K562 (cell line): ENCODE data around the gene CRYBG2. TPM values are rescaled to one million over a fixed set of nuclear protein-coding genes. Genes with fewer than 3 reads are reported as not detected.
A peak's percentile ranks its signal among the peaks of the same experiment; 100 is the strongest.

Experiments used
- BRCA1 ChIP-seq, 2 experiments: fragments of 450-650 bp in 1 of 2; sonication (generic) in 1 of 2; formaldehyde crosslinking in 1 of 2; IDR thresholded peaks; 2 replicates each; pipeline versions ENCODE4 v1.5.0 to v1.6.1; 2017 to 2020; ENCODE audit warnings: mild to moderate bottlenecking in 1 of 2, missing genetic modification reagents in 1 of 2
- BRD4 ChIP-seq: fragments of 200-600 bp; sonication (generic); IDR thresholded peaks from 2 replicates; pipeline ENCODE4 v1.6.1; 2017; ENCODE audit warnings: inconsistent platforms
- CBX2 ChIP-seq: fragments of 200-600 bp; sonication (generic); IDR thresholded peaks from one replicate; pipeline ENCODE4 v1.6.1; 2012; ENCODE audit warnings: mild to moderate bottlenecking, low read length, inconsistent platforms; ENCODE audit not compliant: insufficient read depth, poor library complexity, severe bottlenecking
- ETV5 ChIP-seq: sonication (generic); formaldehyde crosslinking; IDR thresholded peaks from 2 replicates; pipeline ENCODE4 v1.4.0; 2020; ENCODE audit warnings: low read depth, mild to moderate bottlenecking, missing genetic modification reagents
- NFE2 ChIP-seq: IDR thresholded peaks from 2 replicates; pipeline ENCODE4 v1.6.1; 2014; ENCODE audit warnings: antibody characterized with exemption, low read depth
- NONO ChIP-seq, 2 experiments: fragments of 200-400 bp in 1 of 2; fragments of 450-650 bp in 1 of 2; formaldehyde crosslinking in 1 of 2; IDR thresholded peaks; 2 replicates each; pipeline ENCODE4 v1.6.1; 2017; ENCODE audit warnings: low read depth in 2 of 2, mild to moderate bottlenecking in 2 of 2, moderate library complexity in 2 of 2, low read length in 1 of 2
- PRPF4 ChIP-seq: fragments of 200-400 bp; formaldehyde crosslinking; IDR thresholded peaks from one replicate; pipeline ENCODE4 v1.6.1; 2017; ENCODE audit warnings: low read length, low read depth, mild to moderate bottlenecking; ENCODE audit not compliant: insufficient read depth, poor library complexity, severe bottlenecking
- SIX5 ChIP-seq, 2 experiments: IDR thresholded peaks; 2 replicates each; pipeline ENCODE4 v1.6.1; 2011; ENCODE audit warnings: low read length in 2 of 2, borderline replicate concordance in 1 of 2, low read depth in 1 of 2, mild to moderate bottlenecking in 1 of 2, moderate library complexity in 1 of 2; ENCODE audit not compliant: insufficient read depth in 1 of 2
- ZBTB11 ChIP-seq, 3 experiments: fragments of 200-800 bp in 1 of 3; fragments of 250-450 bp in 1 of 3; fragments of 450-650 bp in 1 of 3; sonication (Bioruptor Pico) in 1 of 3; sonication (Bioruptor generic) in 1 of 3; formaldehyde crosslinking in 1 of 3; IDR thresholded peaks; 2 replicates each; pipeline versions ENCODE4 v1.6.1 to v1.8.0; 2016 to 2022; ENCODE audit warnings: mild to moderate bottlenecking in 2 of 3, missing genetic modification characterization in 2 of 3, missing compliant biosample characterization in 1 of 3, moderate library complexity in 1 of 3
- ZBTB43 ChIP-seq: sonication (generic); formaldehyde crosslinking; IDR thresholded peaks from 2 replicates; pipeline ENCODE4 v1.8.0; 2023; ENCODE audit warnings: mild to moderate bottlenecking, missing genetic modification reagents
- ZBTB5 ChIP-seq: fragments of 450-650 bp; IDR thresholded peaks from 2 replicates; pipeline ENCODE4 v1.6.1; 2017; ENCODE audit warnings: antibody characterized with exemption
- ZNF347 ChIP-seq: fragments of 450-650 bp; formaldehyde crosslinking; IDR thresholded peaks from 2 replicates; pipeline ENCODE4 v1.4.0; 2020; ENCODE audit warnings: low read depth, mild to moderate bottlenecking, moderate library complexity
- ZNF431 ChIP-seq: sonication (generic); formaldehyde crosslinking; IDR thresholded peaks from 2 replicates; pipeline ENCODE4 v1.8.0; 2022; ENCODE audit warnings: mild to moderate bottlenecking, missing genetic modification reagents
- ZNF507 ChIP-seq: conservative IDR thresholded peaks from 2 replicates; pipeline ENCODE4 v1.6.1; 2017; ENCODE audit warnings: missing genetic modification characterization, missing compliant biosample characterization
- ZNF695 ChIP-seq: fragments of 450-650 bp; formaldehyde crosslinking; IDR thresholded peaks from 2 replicates; pipeline ENCODE4 v1.4.0; 2020; ENCODE audit warnings: mild to moderate bottlenecking, moderate library complexity
- ZNF740 ChIP-seq, 3 experiments: fragments of 200-800 bp in 1 of 3; sonication (Bioruptor generic) in 1 of 3; sonication (generic) in 1 of 3; formaldehyde crosslinking in 1 of 3; IDR thresholded peaks; 2 replicates each; pipeline versions ENCODE4 v1.6.1 to v1.8.0; 2016 to 2022; ENCODE audit warnings: mild to moderate bottlenecking in 2 of 3, missing compliant biosample characterization in 2 of 3, missing genetic modification characterization in 2 of 3, missing genetic modification reagents in 1 of 3
- polyA plus RNA-seq, 8 experiments: library from polyadenylated mRNA; depleted of rRNA in 4 of 8; stranded (reverse) in 5 of 8; unstranded in 3 of 8; fragments of >200 nt; fragmentation: Nextera tagmentation in 2 of 8; fragmentation: Illumina TruSeq in 1 of 8; extraction: Ambion mirVana in 2 of 8; extraction: Trizol in 1 of 8; gene quantifications; 2 replicates each; pipeline versions ENCODE4 v1.2.1 to v1.2.3, GENCODE V29; 2011 to 2014; ENCODE audit warnings: inconsistent platforms in 1 of 8, missing spikeins in 1 of 8
- total RNA-seq, 7 experiments: library from RNA; depleted of rRNA in 6 of 7; stranded (reverse); fragments of >200 nt in 6 of 7; fragmentation: Illumina TruSeq in 2 of 7; extraction: Trizol in 2 of 7; gene quantifications; 2 replicates each; pipeline versions ENCODE4 v1.2.1 to v1.2.3, GENCODE V29; 2011 to 2021; ENCODE audit warnings: low replicate concordance in 1 of 7

CRYBG2 gene
- total and polyA plus RNA-seq, 9 of the 15 experiments (the other 6 are each of a cell fraction or from before 2014, with no cell fraction given): 0.39 to 8.5 (median 3.7) TPM

GRCh38 chr1:26280333-26281042 lies 73.4 kb downstream of the CRYBG2 start (continued):
- no peak for TF ChIP-seq NONO (IDR thresholded peaks at IDR 0.05; ENCODE audit: low read depth in 2 of 2, low read length in 1 of 2)
- no peak for TF ChIP-seq ZNF507
- TF ChIP-seq BRCA1 (IDR thresholded peaks at IDR 0.05): no peak
- TF ChIP-seq BRCA1 (CRISPR knock-in tag; IDR thresholded peaks at IDR 0.05): no peak
- TF ChIP-seq SIX5 (IDR thresholded peaks at IDR 0.05; ENCODE audit: borderline replicate concordance in 1 of 2, insufficient read depth in 1 of 2, low read depth in 1 of 2, low read length in 2 of 2): no peak
- no peak for TF ChIP-seq BRD4
- TF ChIP-seq CBX2: no peak
- 0 out of 2 replicates have a peak, but pooled peaks have one; percentile 44 for TF ChIP-seq ZNF431 (CRISPR knock-in tag)
- 0 out of 2 replicates have a peak, but pooled peaks have one; percentile 1 for TF ChIP-seq ZNF347 (CRISPR knock-in tag)
- TF ChIP-seq PRPF4: no peak
- TF ChIP-seq ZBTB5: 0 out of 2 replicates have a peak, but pooled peaks have one; percentile 21
- no peak for TF ChIP-seq ZBTB43 (CRISPR knock-in tag)
- TF ChIP-seq NFE2: peak; percentile 47
- TF ChIP-seq ETV5 (CRISPR knock-in tag): peak; percentile 5; the same call in 1 of the 2 replicates
- no peak for TF ChIP-seq ZBTB11 (CRISPR knock-in tag; IDR thresholded peaks at IDR 0.05)
- no peak for TF ChIP-seq ZNF695 (CRISPR knock-in tag)
- TF ChIP-seq ZNF740 (CRISPR knock-in tag; IDR thresholded peaks at IDR 0.05): peak; percentile 85
- no peak for TF ChIP-seq ZNF740 (tag; IDR thresholded peaks at IDR 0.05)
